SK-N-MC (cell line): ENCODE data around the gene SLFN12L.
A peak's percentile ranks its signal among the peaks of the same experiment; 100 is the strongest.

ENCODE experiments used
- DNase-seq: peaks from one replicate; pipeline ENCODE4 v3.0.0-alpha.2; 2011; ENCODE audit warnings: low read depth, low spot score
- H3K27ac ChIP-seq: fragments of 200-600 bp; sonication (generic); 2 replicates; pipeline ENCODE4 v1.5.1; 2016; ENCODE audit warnings: mixed run types
- H3K36me3 ChIP-seq: fragments of 200-600 bp; sonication (generic); 2 replicates; pipeline ENCODE4 v1.6.1; 2017; ENCODE audit warnings: antibody characterized with exemption, low read length, mixed read lengths; ENCODE audit not compliant: insufficient read depth
- H3K4me3 ChIP-seq: fragments of 200-600 bp; sonication (generic); 2 replicates; pipeline ENCODE4 v1.5.1; 2016
- H3K9ac ChIP-seq: fragments of 200-600 bp; sonication (generic); 2 replicates; pipeline ENCODE4 v1.8.0; 2017; ENCODE audit warnings: mixed run types, mixed read lengths; ENCODE audit not compliant: insufficient read length
- H3K9me3 ChIP-seq: fragments of 200-600 bp; sonication (generic); 2 replicates; pipeline ENCODE4 v1.6.1; 2017; ENCODE audit warnings: low read depth, mild to moderate bottlenecking, antibody characterized with exemption, low read length, moderate library complexity, mixed read lengths
- EZH2 ChIP-seq: fragments of 200-600 bp; sonication (generic); IDR thresholded peaks from one replicate; pipeline ENCODE4 v1.6.1; 2017; ENCODE audit warnings: antibody characterized with exemption
- FOXP2 ChIP-seq: optimal IDR thresholded peaks from 2 replicates; pipeline ENCODE3; 2011; ENCODE audit warnings: mild to moderate bottlenecking, moderate library complexity; ENCODE audit not compliant: insufficient read depth; ENCODE audit errors: extremely low read length, control extremely low read depth
- POLR2AphosphoS5 ChIP-seq: IDR thresholded peaks from 2 replicates; pipeline ENCODE4 v1.6.1; 2012; ENCODE audit warnings: mild to moderate bottlenecking, low read depth, low read length, borderline replicate concordance

The SLFN12L gene

GRCh38 chr17:35447499-35447898 is 90.0 kb downstream of the SLFN12L start:
- Histone ChIP-seq H3K9ac (no peak overlapping the region), H3K27ac (no peak overlapping the region), H3K9me3 (no peaks in the 10 kb centered on the region), H3K36me3 (no peaks in the 10 kb centered on the region), H3K4me3 (no peak overlapping the region)
- TF ChIP-seq FOXP2 (no peak), POLR2AphosphoS5 (no peak), EZH2 (no peak)
- DNase-seq, result no peak

- H3K9ac ChIP-seq, result no peak overlapping the region
Measured at GRCh38 chr17:35438433-35438832, 99.0 kb downstream of the SLFN12L start.

GRCh38 chr17:35433075-35433894 is 104.2 kb downstream of the SLFN12L start:
- Histone ChIP-seq H3K4me3 (peak overlapping the region; percentile 29), H3K9me3 (no peaks in the 10 kb centered on the region), H3K9ac (no peak overlapping the region), H3K36me3 (no peaks in the 10 kb centered on the region), H3K27ac (peak overlapping the region; percentile 90)
- DNase-seq, result peak; percentile 87
- TF ChIP-seq FOXP2 (peak; percentile 72), EZH2 (no peak)

More at GRCh38 chr17:35438433-35438832, 99.0 kb downstream of the SLFN12L start:
- no peaks in the 10 kb centered on the region for H3K9me3 ChIP-seq
- DNase-seq, result no peak
- peak overlapping the region; percentile 80 for H3K27ac ChIP-seq
- no peak overlapping the region for H3K4me3 ChIP-seq
- TF ChIP-seq POLR2AphosphoS5 (no peak), EZH2 (no peak), FOXP2 (no peak)
- no peaks in the 10 kb centered on the region for H3K36me3 ChIP-seq

- TF ChIP-seq FOXP2 (no peak), POLR2AphosphoS5 (no peak), EZH2 (no peak)
- Histone ChIP-seq H3K27ac (peak within 1 kb of the TSS; percentile 90), H3K9me3 (no peaks in the 10 kb centered on the region), H3K9ac (no peak within 1 kb of the TSS), H3K36me3 (no peaks in the 10 kb centered on the region), H3K4me3 (peak within 1 kb of the TSS; percentile 29; the same call in 1 of the 2 replicates)
- no peak for DNase-seq
Measured at GRCh38 chr17:35432176-35433074, 105.1 kb downstream of the SLFN12L start, which contains the start of gene SLFN12. SLFN12 (minus strand) TSS chr17:35432500; CDS start chr17:35423028, 9,472 bp downstream.

- no peak for DNase-seq
- Histone ChIP-seq H3K36me3 (no peaks in the 10 kb centered on the region), H3K9ac (no peak overlapping the region), H3K4me3 (no peak overlapping the region), H3K9me3 (no peaks in the 10 kb centered on the region), H3K27ac (no peak overlapping the region)
- TF ChIP-seq FOXP2 (no peak), POLR2AphosphoS5 (no peak), EZH2 (no peak)
Measured at GRCh38 chr17:35429702-35430101, 107.8 kb downstream of the SLFN12L start.

- Histone ChIP-seq H3K4me3 (no peak overlapping the region), H3K9ac (no peak overlapping the region), H3K27ac (no peak overlapping the region), H3K9me3 (no peaks in the 10 kb centered on the region), H3K36me3 (no peaks in the 10 kb centered on the region)
- DNase-seq, result no peak
- TF ChIP-seq EZH2 (no peak), POLR2AphosphoS5 (no peak), FOXP2 (no peak)
Measured at GRCh38 chr17:35428229-35428628, 109.2 kb downstream of the SLFN12L start.

GRCh38 chr17:35423761-35424160 is 113.7 kb downstream of the SLFN12L start:
- Histone ChIP-seq H3K4me3 (no peak overlapping the region), H3K9me3 (no peaks in the 10 kb centered on the region), H3K36me3 (no peaks in the 10 kb centered on the region), H3K27ac (no peak overlapping the region), H3K9ac (no peak overlapping the region)
- no peak for DNase-seq
- TF ChIP-seq EZH2 (no peak), POLR2AphosphoS5 (no peak)
